ENCODE results near the gene SETD7. TPM values are rescaled to one million over a fixed set of nuclear protein-coding genes. Genes with fewer than 3 reads are reported as not detected.
"Not testable (repeated sequence)": the region's sequence is repeated elsewhere in the genome, so short reads cannot be mapped to it uniquely, and the experiment has no call there.

Gene SETD7
- total and polyA plus RNA-seq, 2 donors (not counting 1 experiment from before 2014, with no cell fraction given) = 5.1 to 13.0 TPM

- DNase-seq (no peak), ATAC-seq (ENCODE audit: low read depth) (no peak)
- Histone ChIP-seq H3K4me1 (ENCODE audit: control insufficient read depth in 2 of 2, insufficient read depth in 2 of 2, low read length in 2 of 2) (peaks cover 16 to 18% of the 10 kb centered on the region in 2 donors), H3K9ac (ENCODE audit: low read length) (no peak overlapping the region), H3K27me3 (replicated peaks in 1 of 4; ENCODE audit: control extremely low read depth in 1 of 4, control insufficient read depth in 3 of 4, insufficient read depth in 4 of 4, low read length in 3 of 4) (no peaks in the 10 kb centered on the region), H4K20me1 (ENCODE audit: control insufficient read depth, insufficient read depth, low read length, poor library complexity, severe bottlenecking) (peaks cover 8% of the 10 kb centered on the region), H3K27ac (ENCODE audit: low read length in 2 of 2) (no peak overlapping the region), H3K79me2 (ENCODE audit: control insufficient read depth, insufficient read depth, low read length) (peaks cover 44% of the 10 kb centered on the region), H2AFZ (ENCODE audit: insufficient read depth, low read depth, low read length, poor library complexity, severe bottlenecking) (no peak overlapping the region), H3K36me3 (replicated peaks in 1 of 2; ENCODE audit: control extremely low read depth in 1 of 2, control insufficient read depth in 1 of 2, extremely low read depth in 1 of 2, insufficient read depth in 2 of 2, low read length in 1 of 2) (peaks cover 0 to 1% of the 10 kb centered on the region in 2 experiments), H3K4me2 (replicated peaks; ENCODE audit: low read depth, low read length, poor library complexity, severe bottlenecking) (no peak overlapping the region), H3K9me3 (ENCODE audit: control extremely low read depth in 1 of 3, control insufficient read depth in 2 of 3, insufficient read depth in 1 of 3, low read length in 2 of 3) (no peaks in the 10 kb centered on the region), H3K4me3 (ENCODE audit: control extremely low read depth in 1 of 5, extremely low read depth in 1 of 5, insufficient read depth in 1 of 5, low read depth in 2 of 5, low read length in 4 of 5) (no peak overlapping the region)
- Mint-ChIP-seq H3K27ac (no peak overlapping the region), H3K4me3 (no peak overlapping the region), H3K27me3 (no peaks in the 10 kb centered on the region), H3K9me3 (ENCODE audit: insufficient read depth) (no peaks in the 10 kb centered on the region), H3K4me1 (peaks cover 28% of the 10 kb centered on the region)
- WGBS (ENCODE audit: insufficient coverage) = no CpG with 5 or more reads among the region's 2 CpGs
- POLR2A ChIA-PET = interaction anchor here (1.0 kb wide), 1 partner anchor 10 kb away, joined by 6 read pairs; no protein-coding TSS in a partner anchor
- intact Hi-C loops (cut with micrococcal nuclease) = loop anchor here (5.0 kb wide), 2 partner anchors 922 to 1072 kb away; partner anchors contain the start of genes ELMOD2 and SCOC
- TF ChIP-seq, protein P1, sequence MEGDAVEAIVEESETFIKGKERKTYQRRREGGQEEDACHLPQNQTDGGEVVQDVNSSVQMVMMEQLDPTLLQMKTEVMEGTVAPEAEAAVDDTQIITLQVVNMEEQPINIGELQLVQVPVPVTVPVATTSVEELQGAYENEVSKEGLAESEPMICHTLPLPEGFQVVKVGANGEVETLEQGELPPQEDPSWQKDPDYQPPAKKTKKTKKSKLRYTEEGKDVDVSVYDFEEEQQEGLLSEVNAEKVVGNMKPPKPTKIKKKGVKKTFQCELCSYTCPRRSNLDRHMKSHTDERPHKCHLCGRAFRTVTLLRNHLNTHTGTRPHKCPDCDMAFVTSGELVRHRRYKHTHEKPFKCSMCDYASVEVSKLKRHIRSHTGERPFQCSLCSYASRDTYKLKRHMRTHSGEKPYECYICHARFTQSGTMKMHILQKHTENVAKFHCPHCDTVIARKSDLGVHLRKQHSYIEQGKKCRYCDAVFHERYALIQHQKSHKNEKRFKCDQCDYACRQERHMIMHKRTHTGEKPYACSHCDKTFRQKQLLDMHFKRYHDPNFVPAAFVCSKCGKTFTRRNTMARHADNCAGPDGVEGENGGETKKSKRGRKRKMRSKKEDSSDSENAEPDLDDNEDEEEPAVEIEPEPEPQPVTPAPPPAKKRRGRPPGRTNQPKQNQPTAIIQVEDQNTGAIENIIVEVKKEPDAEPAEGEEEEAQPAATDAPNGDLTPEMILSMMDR (IDR thresholded peaks at IDR 0.05) = no peak
- TF ChIP-seq EZH2 (IDR thresholded peaks at IDR 0.05; ENCODE audit: borderline replicate concordance, insufficient read depth, low read depth, low read length, poor library complexity, severe bottlenecking) = no peak
- CTCF ChIA-PET = interaction anchor here (0.7 kb wide), 2 partner anchors 153 to 176 kb away, joined by 3 to 4 read pairs; no protein-coding TSS in a partner anchor
These were observed 105.4 kb downstream of the SETD7 start for GRCh38 chr4:139450586-139450985.

DNA sequence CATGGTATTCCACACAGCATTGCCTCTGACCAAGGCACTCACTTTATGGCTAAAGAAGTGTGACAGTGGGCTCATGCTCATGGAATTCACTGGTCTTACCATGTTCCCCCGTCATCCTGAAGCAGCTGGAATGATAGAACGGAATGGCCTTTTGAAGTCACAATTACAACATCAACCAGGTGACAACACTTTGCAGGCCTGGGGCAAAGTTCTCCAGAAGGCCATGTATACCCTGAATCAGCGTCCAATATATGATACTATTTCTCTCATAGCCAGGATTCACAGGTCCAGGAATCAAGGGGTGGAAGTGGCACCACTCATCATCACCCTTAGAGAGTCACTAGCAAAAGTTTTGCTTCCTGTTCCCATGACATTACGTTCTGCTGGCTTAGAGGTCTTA is 108.9 kb downstream of the SETD7 start:
- DNase-seq; H3K27ac Mint-ChIP-seq; H3K9me3 Mint-ChIP-seq (ENCODE audit: insufficient read depth); H3K4me3 ChIP-seq (ENCODE audit: control extremely low read depth in 1 of 5, extremely low read depth in 1 of 5, insufficient read depth in 1 of 5, low read depth in 2 of 5, low read length in 4 of 5); CTCF ChIA-PET; H3K4me3 Mint-ChIP-seq; H3K27me3 ChIP-seq (replicated peaks in 1 of 4; ENCODE audit: control extremely low read depth in 1 of 4, control insufficient read depth in 3 of 4, insufficient read depth in 4 of 4, low read length in 3 of 4); POLR2A ChIA-PET; H3K4me1 ChIP-seq (ENCODE audit: control insufficient read depth in 2 of 2, insufficient read depth in 2 of 2, low read length in 2 of 2); ATAC-seq (ENCODE audit: low read depth); H4K20me1 ChIP-seq (ENCODE audit: control insufficient read depth, insufficient read depth, low read length, poor library complexity, severe bottlenecking); H3K9me3 ChIP-seq (ENCODE audit: control extremely low read depth in 1 of 3, control insufficient read depth in 2 of 3, insufficient read depth in 1 of 3, low read length in 2 of 3); H3K27ac ChIP-seq (ENCODE audit: low read length in 2 of 2); H2AFZ ChIP-seq (ENCODE audit: insufficient read depth, low read depth, low read length, poor library complexity, severe bottlenecking); intact Hi-C loops (cut with micrococcal nuclease); H3K27me3 Mint-ChIP-seq; H3K36me3 ChIP-seq (replicated peaks in 1 of 2; ENCODE audit: control extremely low read depth in 1 of 2, control insufficient read depth in 1 of 2, extremely low read depth in 1 of 2, insufficient read depth in 2 of 2, low read length in 1 of 2); H3K4me2 ChIP-seq (replicated peaks; ENCODE audit: low read depth, low read length, poor library complexity, severe bottlenecking); H3K4me1 Mint-ChIP-seq; H3K9ac ChIP-seq (ENCODE audit: low read length): not testable (repeated sequence)
- peaks cover 38% of the 10 kb centered on the region for H3K79me2 ChIP-seq (ENCODE audit: control insufficient read depth, insufficient read depth, low read length)
- WGBS (ENCODE audit: insufficient coverage) = 93% methylated on average over 2 of the region's 4 CpGs

Other genes with a start within 250 kb of the SETD7 start
- gene RAB33B, start 102.1 kb downstream of the SETD7 start, total RNA-seq = 13.0 and 13.1 TPM in 2 replicates
- gene RAB33B, start 102.1 kb downstream of the SETD7 start, polyA plus RNA-seq = 18.2 and 23.5 TPM in 2 replicates
- 3.4 TPM in 1 of 2 replicates, not detected in the other for gene MGST2, start 109.6 kb upstream of the SETD7 start, total RNA-seq
- gene MGST2, start 109.6 kb upstream of the SETD7 start, polyA plus RNA-seq = 0.33 and 0.81 TPM in 2 replicates

Data from B cell (primary cell).